Testis (tissue), 3 donors: Measurements from ENCODE around the gene STK39. TPM values are rescaled to one million over a fixed set of nuclear protein-coding genes. Genes with fewer than 3 reads are reported as not detected.

ENCODE experiments used
- DNase-seq: peaks from one replicate; pipeline ENCODE4 v3.0.0-alpha.2; 2019
- H3K27ac ChIP-seq, 2 donors: fragments of 200-600 bp; sonication (generic); one replicate each; pipeline ENCODE4 v1.5.1; 2019
- H3K27me3 ChIP-seq: fragments of 200-600 bp; sonication (generic); one replicate; pipeline ENCODE4 v1.5.1; 2019
- H3K36me3 ChIP-seq: fragments of 200-600 bp; sonication (generic); one replicate; pipeline ENCODE4 v1.5.1; 2017; ENCODE audit warnings: low read depth; ENCODE audit errors: missing control alignments
- H3K4me1 ChIP-seq: fragments of 200-600 bp; sonication (generic); one replicate; pipeline ENCODE4 v1.5.1; 2019
- H3K4me3 ChIP-seq, 2 donors: fragments of 200-600 bp; sonication (generic); one replicate each; pipeline ENCODE4 v1.5.1; 2017 to 2019
- H3K9me3 ChIP-seq: fragments of 200-600 bp; sonication (generic); one replicate; pipeline ENCODE4 v1.5.1; 2017
- CTCF ChIP-seq, 3 experiments: fragments of 450-650 bp in 2 of 3; fragments of 200-600 bp in 1 of 3; sonication (generic) in 1 of 3; IDR thresholded peaks; one replicate each; pipeline ENCODE4 v1.5.1; 2016 to 2019; ENCODE audit warnings: antibody characterized with exemption in 3 of 3, mild to moderate bottlenecking in 2 of 3, moderate library complexity in 1 of 3
- POLR2A ChIP-seq: fragments of 450-650 bp; IDR thresholded peaks from one replicate; pipeline ENCODE4 v1.6.1; 2017; ENCODE audit warnings: antibody characterized with exemption, mild to moderate bottlenecking, moderate library complexity
- WGBS, 2 donors: methylation state at CpG; one replicate each; pipeline ENCODE4 v1.1.5; 2018; 5-methylcytosine and 5-hydroxymethylcytosine counted together
- intact Hi-C: fragments of 100-400 bp; cut with DNase I; formaldehyde crosslinking; loops from one replicate; pipeline ENCODE4 v1.15.1; 2023; ENCODE audit warnings: low total_unique reads
- polyA plus RNA-seq: library from polyadenylated mRNA; stranded (reverse); fragments of 350-450 nt; fragmentation: Illumina TruSeq; extraction: RNeasy Lipid Tissue Mini Kit (QIAGEN cat#74804); gene quantifications from one replicate; pipeline ENCODE4 v1.2.3, GENCODE V29; 2014; ENCODE audit warnings: low read depth, low replicate concordance; ENCODE audit not compliant: insufficient read depth
- total RNA-seq, 2 donors: library from RNA; depleted of rRNA; stranded (reverse); fragments of >200 nt; gene quantifications; one replicate each; pipeline ENCODE4 v1.2.3, GENCODE V29; 2016

Gene STK39
- total and polyA plus RNA-seq, 3 donors from 2014 or later = 26.4 to 70.7 (median 41.8) TPM

- Histone ChIP-seq H3K27ac (no peak overlapping the region), H3K27me3 (no peaks in the 10 kb centered on the region), H3K9me3 (no peaks in the 10 kb centered on the region), H3K36me3 (no peaks in the 10 kb centered on the region), H3K4me1 (no peaks in the 10 kb centered on the region), H3K4me3 (no peak overlapping the region)
- TF ChIP-seq CTCF (IDR thresholded peaks at IDR 0.05) = no peak
- no peak for TF ChIP-seq POLR2A
- intact Hi-C loops = no loop called here
- 71 to 72% methylated on average over 7 of the region's 7 CpGs for WGBS, 2 donors
- no peak for DNase-seq
Measured at GRCh38 chr2:168290391-168290790, 43.0 kb upstream of the STK39 start.

GRCh38 chr2:168289880-168290279 lies 42.5 kb upstream of the STK39 start:
- H3K36me3 ChIP-seq = no peaks in the 10 kb centered on the region
- intact Hi-C loops = no loop called here
- TF ChIP-seq CTCF (IDR thresholded peaks at IDR 0.05) = no peak
- TF ChIP-seq POLR2A = no peak
- WGBS, 2 donors = 92 to 93% methylated on average over 6 of the region's 6 CpGs
- H3K4me3 ChIP-seq = no peak overlapping the region
- no peaks in the 10 kb centered on the region for H3K4me1 ChIP-seq
- no peaks in the 10 kb centered on the region for H3K27me3 ChIP-seq
- no peak overlapping the region for H3K27ac ChIP-seq
- no peak for DNase-seq
- no peaks in the 10 kb centered on the region for H3K9me3 ChIP-seq

DNA sequence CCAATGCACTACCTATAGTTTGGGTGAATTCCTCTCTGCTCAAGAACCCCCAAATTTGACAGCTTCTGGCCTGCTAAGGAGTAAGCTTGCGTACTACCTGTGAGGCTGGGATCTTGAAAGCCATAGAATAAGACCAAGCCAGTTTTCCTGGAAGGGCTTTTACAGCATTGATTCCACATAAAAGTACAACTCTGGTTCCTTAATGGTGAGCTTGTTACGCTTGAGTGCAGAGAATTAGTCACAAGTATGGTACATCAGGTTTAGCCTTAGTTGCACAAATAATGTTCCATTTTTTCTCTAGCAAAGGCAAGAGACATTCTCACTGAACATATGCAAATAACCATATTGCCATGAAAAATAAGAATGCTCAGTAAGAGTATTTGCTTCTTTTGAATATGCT lies 39.1 kb upstream of the STK39 start:
- H3K27me3 ChIP-seq = no peaks in the 10 kb centered on the region
- no peaks in the 10 kb centered on the region for H3K9me3 ChIP-seq
- WGBS, 2 donors = 52 to 73% methylated on average over 2 of the region's 2 CpGs
- intact Hi-C loops = no loop called here
- H3K36me3 ChIP-seq = no peaks in the 10 kb centered on the region
- no peak for TF ChIP-seq CTCF (IDR thresholded peaks at IDR 0.05)
- TF ChIP-seq POLR2A = no peak
- H3K4me3 ChIP-seq = no peak overlapping the region
- DNase-seq = no peak
- H3K4me1 ChIP-seq = no peaks in the 10 kb centered on the region
- no peak overlapping the region for H3K27ac ChIP-seq

DNA sequence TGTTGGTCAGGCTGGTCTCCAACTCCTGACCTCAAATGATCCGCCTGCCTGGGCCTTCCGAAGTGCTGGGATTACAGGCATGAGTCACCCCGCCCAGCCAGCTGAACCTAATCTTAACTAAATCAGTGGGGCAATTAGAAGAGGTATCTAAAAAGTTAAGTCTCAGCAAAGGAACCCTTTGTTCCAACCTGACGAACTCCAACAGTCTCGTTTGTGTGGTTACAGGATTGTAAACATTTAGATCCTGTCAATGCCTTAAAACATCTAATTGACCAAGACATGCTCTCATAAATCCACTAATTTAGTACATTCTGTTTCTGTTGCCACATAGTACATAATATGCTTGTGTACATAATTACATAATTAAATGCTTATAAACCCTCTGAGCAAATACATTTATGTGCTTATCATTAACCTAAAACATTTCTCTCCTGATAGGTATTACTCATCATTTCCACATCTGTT lies 31.1 kb upstream of the STK39 start:
- Histone ChIP-seq H3K27ac (no peak overlapping the region), H3K9me3 (no peaks in the 10 kb centered on the region), H3K36me3 (no peaks in the 10 kb centered on the region), H3K4me1 (no peaks in the 10 kb centered on the region), H3K4me3 (no peak overlapping the region), H3K27me3 (no peaks in the 10 kb centered on the region)
- 90 to 95% methylated on average over 5 of the region's 5 CpGs for WGBS, 2 donors
- intact Hi-C loops = no loop called here
- no peak for DNase-seq
- TF ChIP-seq CTCF (IDR thresholded peaks at IDR 0.05) (no peak), POLR2A (no peak)

- no peak for DNase-seq
- intact Hi-C loops = no loop called here
- WGBS, 2 donors = 94 to 96% methylated on average over 3 of the region's 3 CpGs
- Histone ChIP-seq H3K4me3 (no peak overlapping the region), H3K27me3 (no peaks in the 10 kb centered on the region), H3K27ac (no peak overlapping the region), H3K9me3 (no peaks in the 10 kb centered on the region), H3K4me1 (no peaks in the 10 kb centered on the region), H3K36me3 (no peaks in the 10 kb centered on the region)
- TF ChIP-seq CTCF (IDR thresholded peaks at IDR 0.05) = no peak
- no peak for TF ChIP-seq POLR2A
Measured at GRCh38 chr2:168277276-168277675, 29.9 kb upstream of the STK39 start.
